ENCODE measurements around the gene AQP6.

- TF ChIP-seq CTCF (conservative IDR thresholded peaks at IDR 0.05): no peak
- no peak for TF ChIP-seq EZH2 (IDR thresholded peaks at IDR 0.05; ENCODE audit: low read depth)
Observed at GRCh38 chr12:49929581-49929980, 43.2 kb upstream of the AQP6 start.
